Endothelial cell of umbilical vein (primary cell): Measurements from ENCODE around the gene NT5C. TPM values are rescaled to one million over a fixed set of nuclear protein-coding genes. Genes with fewer than 3 reads are reported as not detected.

Experiments
- BruUV-seq: library from RNA; stranded (reverse); fragments of 400-500 nt; replicated peaks from 2 replicates; lab custom pipeline; 2021; lab: Mats Ljungman, UMichigan
- CTCF ChIA-PET: fragments of 300-600, 350-600 bp; sonication (Branson Sonifier 250); formaldehyde crosslinking; loops from one replicate; lab custom pipeline; 2021; ENCODE audit warnings: antibody characterized with exemption, inconsistent platforms; lab: Charles Lee
- POLR2A ChIA-PET: fragments of 300-600, 350-600 bp; sonication (Branson Sonifier 250); formaldehyde crosslinking; loops from one replicate; lab custom pipeline; 2021; ENCODE audit warnings: antibody characterized with exemption, inconsistent platforms; lab: Charles Lee
- DNase-seq: peaks from one replicate; pipeline ENCODE4 v3.0.0-alpha.2; 2011; ENCODE audit warnings: low read depth, low spot score
- FAIRE-seq: peaks from 2 replicates; lab custom pipeline; 2011; peaks lifted over from hg19 to GRCh38; lab: Jason Lieb, UNC
- H2AFZ ChIP-seq: 2 replicates; pipeline ENCODE4 v1.6.0; 2012; ENCODE audit warnings: low read depth, low read length, control low read depth, inconsistent platforms
- H3K27ac ChIP-seq: 2 replicates; pipeline ENCODE4 v1.5.1; 2011; ENCODE audit warnings: low read depth, mild to moderate bottlenecking, control low read depth, low read length, moderate library complexity; ENCODE audit not compliant: insufficient read depth
- H3K27me3 ChIP-seq, 2 experiments: 2 replicates each; pipeline versions ENCODE4 v1.6.0 to v1.6.1; 2011; ENCODE audit warnings: low read length in 2 of 2, mixed read lengths in 1 of 2; ENCODE audit not compliant: control insufficient read depth in 2 of 2, insufficient read depth in 2 of 2
- H3K36me3 ChIP-seq, 2 experiments: 2 replicates in 1 of 2; 3 replicates in 1 of 2; pipeline ENCODE4 v1.5.1; 2011; ENCODE audit warnings: low read length in 2 of 2, mild to moderate bottlenecking in 1 of 2, moderate library complexity in 1 of 2; ENCODE audit not compliant: control insufficient read depth in 2 of 2, insufficient read depth in 2 of 2; ENCODE audit errors: extremely low read depth in 1 of 2
- H3K4me1 ChIP-seq: 3 replicates; pipeline ENCODE4 v1.5.1; 2011; ENCODE audit warnings: mild to moderate bottlenecking, low read length; ENCODE audit not compliant: control insufficient read depth, insufficient read depth; ENCODE audit errors: extremely low read depth
- H3K4me2 ChIP-seq: 2 replicates; pipeline ENCODE4 v1.6.1; 2011; ENCODE audit warnings: low read length, control low read depth, mixed read lengths; ENCODE audit not compliant: insufficient read depth
- H3K4me3 ChIP-seq, 3 experiments: fragments of 200-600 bp in 1 of 3; sonication (generic), shearing (Covaris generic) in 1 of 3; replicated peaks in 1 of 3; 2 replicates each; pipeline ENCODE4 v1.5.1; 2011 to 2016; ENCODE audit warnings: control low read depth in 3 of 3, low read length in 3 of 3, mild to moderate bottlenecking in 2 of 3, inconsistent platforms in 1 of 3, low read depth in 1 of 3, moderate library complexity in 1 of 3; ENCODE audit not compliant: insufficient read depth in 1 of 3
- H3K79me2 ChIP-seq: 2 replicates; pipeline ENCODE4 v1.6.0; 2012; ENCODE audit warnings: low read length, inconsistent platforms; ENCODE audit not compliant: control insufficient read depth, insufficient read depth
- H3K9ac ChIP-seq: replicated peaks from 2 replicates; pipeline ENCODE3; 2011; ENCODE audit warnings: low read length, control low read depth; ENCODE audit not compliant: insufficient read depth; ENCODE audit errors: extremely low read depth
- H3K9me1 ChIP-seq: replicated peaks from 3 replicates; pipeline ENCODE4 v1.6.0; 2011; ENCODE audit warnings: mild to moderate bottlenecking, low read length; ENCODE audit not compliant: control insufficient read depth, insufficient read depth; ENCODE audit errors: extremely low read depth
- H3K9me3 ChIP-seq: replicated peaks from 2 replicates; pipeline ENCODE4 v1.5.1; 2012; ENCODE audit warnings: low read length, inconsistent platforms; ENCODE audit not compliant: control insufficient read depth, insufficient read depth
- H4K20me1 ChIP-seq: replicated peaks from 2 replicates; pipeline ENCODE3; 2011; ENCODE audit warnings: mild to moderate bottlenecking, low read length; ENCODE audit not compliant: control insufficient read depth, insufficient read depth; ENCODE audit errors: extremely low read depth
- CTCF ChIP-seq, 2 donors: IDR thresholded peaks; 1 replicate in 1 of 2; 2 replicates in 1 of 2; pipeline ENCODE4 v1.5.1; 2011; ENCODE audit warnings: low read length in 2 of 2, mild to moderate bottlenecking in 2 of 2, moderate library complexity in 2 of 2, control low read depth in 1 of 2, inconsistent platforms in 1 of 2, low read depth in 1 of 2; ENCODE audit not compliant: insufficient read depth in 1 of 2; ENCODE audit errors: extremely low read depth in 1 of 2
- EZH2 ChIP-seq: IDR thresholded peaks from 2 replicates; pipeline ENCODE4 v1.6.1; 2012; ENCODE audit warnings: borderline replicate concordance, low read depth, mild to moderate bottlenecking, moderate library complexity, low read length, inconsistent platforms; ENCODE audit not compliant: severe bottlenecking
- FOS ChIP-seq: IDR thresholded peaks from 2 replicates; pipeline ENCODE4 v1.6.1; 2011; ENCODE audit warnings: mild to moderate bottlenecking, low read length, moderate library complexity, borderline replicate concordance; ENCODE audit not compliant: insufficient read depth
- GATA2 ChIP-seq: IDR thresholded peaks from 2 replicates; pipeline ENCODE4 v1.7.0; 2011; ENCODE audit warnings: low read depth, mild to moderate bottlenecking, moderate library complexity, mixed read lengths, low read length; ENCODE audit not compliant: insufficient read length, insufficient read depth
- JUN ChIP-seq: IDR thresholded peaks from 2 replicates; pipeline ENCODE4 v1.6.1; 2011; ENCODE audit warnings: borderline replicate concordance, low read depth; ENCODE audit not compliant: insufficient read length, insufficient read depth
- MAX ChIP-seq: IDR thresholded peaks from 2 replicates; pipeline ENCODE4 v1.6.1; 2011; ENCODE audit not compliant: insufficient read depth, insufficient read length
- MYC ChIP-seq: IDR thresholded peaks from one replicate; pipeline ENCODE4 v1.6.1; 2011; ENCODE audit warnings: mild to moderate bottlenecking, low read depth, low read length
- POLR2A ChIP-seq: IDR thresholded peaks from 2 replicates; pipeline ENCODE4 v1.6.1; 2012; ENCODE audit warnings: low read depth, mild to moderate bottlenecking, control low read depth, low read length
- POLR2AphosphoS5 ChIP-seq: IDR thresholded peaks from 2 replicates; pipeline ENCODE4 v1.6.1; 2012; ENCODE audit warnings: low read depth, mild to moderate bottlenecking, control low read depth, low read length, moderate library complexity; ENCODE audit not compliant: insufficient read depth
- dilution Hi-C: fragments of 300-500 bp; cut with MboI; formaldehyde crosslinking; loops from one replicate; pipeline ENCODE4 v1.15.0; 2019; ENCODE audit warnings: low sequenced_read_pairs; ENCODE audit not compliant: extremely low pct_ligation_motif_present
- intact Hi-C: fragments of 100-400 bp; cut with micrococcal nuclease; formaldehyde crosslinking; loops from one replicate; pipeline ENCODE4 v1.10.0; 2022
- polyA plus RNA-seq, 4 experiments: library from polyadenylated mRNA; depleted of rRNA in 3 of 4; stranded (reverse) in 3 of 4; unstranded in 1 of 4; fragments of >200 nt; gene quantifications; 2 replicates each; pipeline versions ENCODE4 v1.2.1 to v1.2.3, GENCODE V29; 2011 to 2012; ENCODE audit warnings: missing spikeins in 1 of 4
- total RNA-seq: library from RNA; stranded (reverse); gene quantifications from 2 replicates; pipeline ENCODE4 v1.2.3, GENCODE V29; 2021

The NT5C gene
- total and polyA plus RNA-seq, 2 donors (not counting 3 experiments of a cell fraction or from before 2014, with no cell fraction given), result 29.1 to 39.2 TPM

GRCh38 chr17:75181110-75181509 is 49.6 kb upstream of the NT5C start:
- Histone ChIP-seq H3K79me2 (peaks cover 59% of the 10 kb centered on the region), H3K36me3 (peaks cover 5 to 7% of the 10 kb centered on the region in 2 experiments), H3K9ac (peak overlapping the region; percentile 96), H3K9me3 (no peaks in the 10 kb centered on the region), H3K9me1 (no peaks in the 10 kb centered on the region), H3K27ac (no peak overlapping the region), H3K4me1 (peaks cover 10% of the 10 kb centered on the region), H3K4me3 (peak overlapping the region; percentile 69 to 95 (median 88)), H3K27me3 (no peaks in the 10 kb centered on the region), H3K4me2 (peak overlapping the region; percentile 99), H4K20me1 (peaks cover 5% of the 10 kb centered on the region), H2AFZ (no peak overlapping the region)
- ChIA-PET POLR2A (no interaction called here), CTCF (interaction anchor here (1.9 to 3.0 kb wide), 4 partner anchors 9 to 67 kb away, joined by 6 to 14 read pairs (median 10); no protein-coding TSS in a partner anchor)
- intact Hi-C loops (loop anchor here (5.0 kb wide), 2 partner anchors 74 to 134 kb away; partner anchors contain the start of genes ARMC7, ATP5PD and KCTD2), dilution Hi-C loops (no loop called here)
- TF ChIP-seq FOS (no peak), POLR2A (no peak), GATA2 (no peak), CTCF (IDR thresholded peaks at IDR 0.05; ENCODE audit: extremely low read depth in 1 of 2, insufficient read depth in 1 of 2, low read depth in 1 of 2, low read length in 2 of 2) (no peak), JUN (no peak), MAX (no peak), EZH2 (no peak), POLR2AphosphoS5 (no peak), MYC (no peak)
- BruUV-seq, result no TSS peak
- DNase-seq (peak; percentile 23), FAIRE-seq (no peak)
